ENCODE measurements around the gene SDC3.

SDC3 gene

DNA sequence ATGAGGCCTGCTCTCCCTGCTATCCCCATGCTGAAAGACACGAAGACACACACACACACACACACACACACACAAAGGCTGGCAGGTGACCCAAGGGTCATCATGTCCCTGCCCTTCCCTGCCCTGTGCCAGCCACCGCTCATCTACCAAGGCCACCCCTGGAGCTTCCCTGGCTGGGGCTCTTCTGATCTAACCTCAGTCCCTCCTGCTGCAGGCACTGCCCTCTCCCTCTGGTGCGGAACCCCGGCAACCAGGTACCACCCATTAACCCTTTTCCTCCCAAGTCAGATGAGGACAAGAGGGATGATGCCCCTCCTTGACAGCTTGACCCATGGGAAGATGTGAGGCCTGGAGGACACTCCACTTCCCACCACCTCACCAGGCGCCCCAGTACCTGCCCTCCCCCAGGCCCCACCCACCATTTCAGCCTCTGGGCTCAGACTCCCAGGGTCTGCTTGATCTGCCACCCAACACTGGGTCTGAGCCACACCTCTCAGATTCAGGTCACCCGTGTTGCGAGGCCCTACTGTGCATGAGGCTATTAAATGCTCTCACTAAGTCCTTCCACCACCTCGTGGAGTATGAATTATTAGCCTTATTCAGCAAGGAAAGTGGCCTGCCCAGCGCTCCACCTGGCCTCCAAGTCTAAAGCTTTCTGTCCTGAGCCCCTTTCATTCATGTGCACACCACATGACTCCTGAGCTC lies 2.5 kb downstream of the SDC3 start:
- no peak for DNase-seq
- POLR2A ChIA-PET, result no interaction called here
- peaks cover 0 to 87% (median 41%) of the 10 kb centered on the region in 5 experiments for H3K27me3 ChIP-seq (replicated peaks in 2 of 5; ENCODE audit: control insufficient read depth in 4 of 5, insufficient read depth in 5 of 5, low read length in 4 of 5)
- no peak overlapping the region for H3K27ac ChIP-seq (ENCODE audit: insufficient read depth in 1 of 2, low read depth in 1 of 2, low read length in 2 of 2, poor library complexity in 1 of 2, severe bottlenecking in 2 of 2)
- no peaks in the 10 kb centered on the region for H3K36me3 ChIP-seq (ENCODE audit: control insufficient read depth in 4 of 4, insufficient read depth in 4 of 4, low read length in 3 of 4)
- H3K9me3 ChIP-seq (ENCODE audit: control extremely low read depth in 1 of 5, control insufficient read depth in 4 of 5, insufficient read depth in 2 of 5, low read depth in 1 of 5, low read length in 4 of 5), result no peaks in the 10 kb centered on the region
- WGBS (ENCODE audit: insufficient coverage), result 74% methylated on average over 4 of the region's 9 CpGs
- peaks cover 0 to 9% (median 3%) of the 10 kb centered on the region in 4 experiments for H3K4me1 ChIP-seq (ENCODE audit: control extremely low read depth in 1 of 4, control insufficient read depth in 4 of 4, insufficient read depth in 4 of 4, low read length in 3 of 4)
- H3K4me3 ChIP-seq (ENCODE audit: control insufficient read depth in 1 of 7, extremely low read depth in 1 of 7, insufficient read depth in 4 of 7, low read depth in 2 of 7, low read length in 6 of 7), result no peak overlapping the region
- CTCF ChIA-PET, result interaction anchor here (0.7 to 3.3 kb wide), 8 partner anchors 11 to 185 kb away, joined by 3 to 29 read pairs (median 4); no protein-coding TSS in a partner anchor

DNA sequence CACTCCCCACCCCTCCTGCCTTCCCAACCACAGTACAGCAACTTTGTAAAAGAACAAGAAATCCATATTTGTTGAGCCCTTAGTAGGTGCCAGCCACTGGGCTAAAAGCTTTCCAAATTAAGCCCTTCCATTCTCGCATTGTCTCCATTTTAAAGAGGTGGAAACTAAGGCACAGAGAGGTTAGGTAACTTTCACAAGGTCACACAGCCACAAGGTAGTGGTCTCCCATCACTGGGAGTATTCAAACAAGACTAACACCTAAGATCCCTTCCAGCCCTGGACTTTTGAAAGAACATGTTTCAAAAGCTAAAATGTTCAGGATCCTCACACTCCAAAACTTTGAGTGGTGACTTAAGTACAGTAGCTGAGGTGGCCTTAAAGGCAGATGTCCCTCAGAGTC lies 3.2 kb downstream of the SDC3 start:
- ChIA-PET CTCF (interaction anchor here (0.7 to 3.3 kb wide), 8 partner anchors 10 to 184 kb away, joined by 3 to 29 read pairs (median 4); no protein-coding TSS in a partner anchor), POLR2A (no interaction called here)
- Histone ChIP-seq H3K36me3 (ENCODE audit: control insufficient read depth in 4 of 4, insufficient read depth in 4 of 4, low read length in 3 of 4) (no peaks in the 10 kb centered on the region), H3K27ac (ENCODE audit: insufficient read depth in 1 of 2, low read depth in 1 of 2, low read length in 2 of 2, poor library complexity in 1 of 2, severe bottlenecking in 2 of 2) (no peak overlapping the region), H3K27me3 (replicated peaks in 2 of 5; ENCODE audit: control insufficient read depth in 4 of 5, insufficient read depth in 5 of 5, low read length in 4 of 5) (peaks cover 0 to 85% (median 37%) of the 10 kb centered on the region in 5 experiments), H3K9me3 (ENCODE audit: control extremely low read depth in 1 of 5, control insufficient read depth in 4 of 5, insufficient read depth in 2 of 5, low read depth in 1 of 5, low read length in 4 of 5) (no peaks in the 10 kb centered on the region), H3K4me3 (ENCODE audit: control insufficient read depth in 1 of 7, extremely low read depth in 1 of 7, insufficient read depth in 4 of 7, low read depth in 2 of 7, low read length in 6 of 7) (no peak overlapping the region), H3K4me1 (ENCODE audit: control extremely low read depth in 1 of 4, control insufficient read depth in 4 of 4, insufficient read depth in 4 of 4, low read length in 3 of 4) (peaks cover 0 to 9% (median 3%) of the 10 kb centered on the region in 4 experiments)
- DNase-seq, result no peak
- WGBS (ENCODE audit: insufficient coverage), result 89% methylated on average over 1 of the region's 1 CpG

DNA sequence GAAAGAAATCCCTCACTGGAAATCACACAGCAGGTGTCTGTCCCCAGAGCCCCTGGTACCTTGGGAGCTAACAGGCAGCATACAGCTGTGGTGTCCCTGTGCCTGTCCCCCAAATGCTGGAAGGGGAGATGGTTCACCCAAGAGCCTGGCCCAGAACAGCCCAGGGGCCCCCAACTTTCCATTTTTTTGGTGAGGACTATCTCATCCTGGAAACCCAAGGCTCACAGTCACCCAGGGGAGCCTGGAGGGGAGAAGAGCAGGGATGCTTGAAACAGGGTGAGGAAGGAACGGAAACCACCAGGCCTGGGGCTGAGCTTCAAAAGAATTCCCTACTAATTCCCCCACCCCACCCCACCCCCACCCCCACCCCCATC lies 3.6 kb downstream of the SDC3 start:
- DNase-seq, result no peak
- POLR2A ChIA-PET, result no interaction called here
- no peak overlapping the region for H3K27ac ChIP-seq (ENCODE audit: insufficient read depth in 1 of 2, low read depth in 1 of 2, low read length in 2 of 2, poor library complexity in 1 of 2, severe bottlenecking in 2 of 2)
- peaks cover 0 to 85% (median 39%) of the 10 kb centered on the region in 5 experiments for H3K27me3 ChIP-seq (replicated peaks in 2 of 5; ENCODE audit: control insufficient read depth in 4 of 5, insufficient read depth in 5 of 5, low read length in 4 of 5)
- no CpG with 5 or more reads among the region's 1 CpG for whole genome bisulfite sequencing (ENCODE audit: insufficient coverage)
- no peak overlapping the region for H3K4me3 ChIP-seq (ENCODE audit: control insufficient read depth in 1 of 7, extremely low read depth in 1 of 7, insufficient read depth in 4 of 7, low read depth in 2 of 7, low read length in 6 of 7)
- no peaks in the 10 kb centered on the region for H3K9me3 ChIP-seq (ENCODE audit: control extremely low read depth in 1 of 5, control insufficient read depth in 4 of 5, insufficient read depth in 2 of 5, low read depth in 1 of 5, low read length in 4 of 5)
- CTCF ChIA-PET, result interaction anchor here (1.0 to 3.3 kb wide), 7 partner anchors 8 to 179 kb away, joined by 3 to 29 read pairs (median 4); no protein-coding TSS in a partner anchor
- no peaks in the 10 kb centered on the region for H3K36me3 ChIP-seq (ENCODE audit: control insufficient read depth in 4 of 4, insufficient read depth in 4 of 4, low read length in 3 of 4)
- H3K4me1 ChIP-seq (ENCODE audit: control extremely low read depth in 1 of 4, control insufficient read depth in 4 of 4, insufficient read depth in 4 of 4, low read length in 3 of 4), result peaks cover 0 to 9% (median 3%) of the 10 kb centered on the region in 4 experiments

DNA sequence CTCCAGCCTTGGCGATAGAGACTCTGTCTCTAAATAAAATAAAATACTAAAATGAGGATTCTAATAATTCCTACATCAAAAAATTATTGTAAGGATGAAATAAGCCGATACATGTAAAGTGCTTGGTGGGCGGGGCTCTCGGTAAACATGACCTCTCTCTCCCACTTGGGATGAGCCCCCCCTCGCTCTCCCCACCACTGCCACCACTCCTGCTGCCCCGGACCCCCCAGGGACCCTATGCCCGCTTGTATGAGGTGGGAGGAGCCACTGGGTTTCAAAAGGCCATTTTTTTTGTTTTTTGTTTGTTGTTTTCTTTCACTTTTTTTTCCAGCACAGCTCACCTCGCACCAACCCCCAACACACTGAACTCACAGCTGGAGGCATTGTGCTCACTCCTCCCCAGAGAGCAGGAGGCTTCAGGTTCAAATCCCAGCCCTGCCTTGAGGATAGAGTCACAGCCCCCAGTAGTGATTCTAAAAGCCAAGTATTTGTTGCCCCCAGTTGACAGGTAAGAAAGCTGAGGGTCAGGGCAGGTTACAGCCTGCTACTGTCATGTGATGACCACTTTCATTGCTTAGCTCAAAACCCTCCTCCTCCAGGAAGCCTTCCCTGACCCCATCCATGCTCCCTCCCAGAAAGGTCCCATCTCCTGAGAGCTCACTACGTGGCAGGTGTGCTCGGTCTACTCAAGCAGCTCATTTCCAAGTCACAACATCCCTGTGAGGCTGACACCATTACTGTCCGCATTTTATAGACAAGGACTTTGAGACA lies 4.2 kb downstream of the SDC3 start:
- 71% methylated on average over 3 of the region's 11 CpGs for WGBS (ENCODE audit: insufficient coverage)
- peaks cover 0 to 85% (median 35%) of the 10 kb centered on the region in 5 experiments for H3K27me3 ChIP-seq (replicated peaks in 2 of 5; ENCODE audit: control insufficient read depth in 4 of 5, insufficient read depth in 5 of 5, low read length in 4 of 5)
- no peaks in the 10 kb centered on the region for H3K9me3 ChIP-seq (ENCODE audit: control extremely low read depth in 1 of 5, control insufficient read depth in 4 of 5, insufficient read depth in 2 of 5, low read depth in 1 of 5, low read length in 4 of 5)
- H3K4me1 ChIP-seq (ENCODE audit: control extremely low read depth in 1 of 4, control insufficient read depth in 4 of 4, insufficient read depth in 4 of 4, low read length in 3 of 4), result peaks cover 0 to 9% (median 3%) of the 10 kb centered on the region in 4 experiments
- no peaks in the 10 kb centered on the region for H3K36me3 ChIP-seq (ENCODE audit: control insufficient read depth in 4 of 4, insufficient read depth in 4 of 4, low read length in 3 of 4)
- DNase-seq, result no peak
- ChIA-PET CTCF (interaction anchor here (1.0 to 3.3 kb wide), 7 partner anchors 9 to 179 kb away, joined by 3 to 29 read pairs (median 3); no protein-coding TSS in a partner anchor), POLR2A (no interaction called here)
- no peak overlapping the region for H3K27ac ChIP-seq (ENCODE audit: insufficient read depth in 1 of 2, low read depth in 1 of 2, low read length in 2 of 2, poor library complexity in 1 of 2, severe bottlenecking in 2 of 2)
- H3K4me3 ChIP-seq (ENCODE audit: control insufficient read depth in 1 of 7, extremely low read depth in 1 of 7, insufficient read depth in 4 of 7, low read depth in 2 of 7, low read length in 6 of 7), result no peak overlapping the region

DNA sequence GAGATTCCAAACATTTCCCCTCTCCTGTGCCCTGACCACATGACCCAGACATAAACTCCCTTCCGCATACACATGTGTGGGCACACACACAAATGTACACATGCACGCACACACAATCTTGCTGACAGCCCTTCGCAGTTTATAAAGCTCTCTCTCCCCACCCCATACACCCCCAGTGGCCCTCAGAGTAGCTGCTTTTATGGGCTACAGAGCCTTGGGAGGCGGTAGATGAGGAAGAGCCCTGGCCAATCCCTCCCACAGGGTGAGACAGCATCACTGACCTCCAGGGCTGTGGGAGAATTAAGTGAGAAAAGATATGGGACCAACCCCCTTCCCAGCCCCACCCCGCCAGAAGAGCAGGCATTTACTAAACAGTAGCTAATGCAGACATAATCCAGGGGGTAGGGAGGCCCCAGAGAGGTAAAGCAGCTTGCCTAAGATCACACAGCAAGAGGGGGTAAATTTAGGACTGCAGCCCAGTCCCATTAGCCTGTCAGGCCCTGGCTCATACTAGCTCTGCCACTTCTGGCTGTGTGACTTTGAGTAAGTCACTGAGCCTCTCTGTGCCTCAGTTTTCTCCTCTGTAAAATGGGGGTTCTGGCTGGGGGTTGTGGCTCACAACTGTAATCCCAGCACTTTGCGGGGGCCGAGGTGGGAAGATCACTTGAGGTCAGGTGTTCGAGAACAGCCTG lies 5.1 kb downstream of the SDC3 start:
- CTCF ChIA-PET, result interaction anchor here (0.9 to 3.0 kb wide), 5 partner anchors 8 to 178 kb away, joined by 3 to 11 read pairs (median 3); no protein-coding TSS in a partner anchor
- no peak overlapping the region for H3K27ac ChIP-seq (ENCODE audit: insufficient read depth in 1 of 2, low read depth in 1 of 2, low read length in 2 of 2, poor library complexity in 1 of 2, severe bottlenecking in 2 of 2)
- WGBS (ENCODE audit: insufficient coverage), result 81% methylated on average over 4 of the region's 8 CpGs

DNA sequence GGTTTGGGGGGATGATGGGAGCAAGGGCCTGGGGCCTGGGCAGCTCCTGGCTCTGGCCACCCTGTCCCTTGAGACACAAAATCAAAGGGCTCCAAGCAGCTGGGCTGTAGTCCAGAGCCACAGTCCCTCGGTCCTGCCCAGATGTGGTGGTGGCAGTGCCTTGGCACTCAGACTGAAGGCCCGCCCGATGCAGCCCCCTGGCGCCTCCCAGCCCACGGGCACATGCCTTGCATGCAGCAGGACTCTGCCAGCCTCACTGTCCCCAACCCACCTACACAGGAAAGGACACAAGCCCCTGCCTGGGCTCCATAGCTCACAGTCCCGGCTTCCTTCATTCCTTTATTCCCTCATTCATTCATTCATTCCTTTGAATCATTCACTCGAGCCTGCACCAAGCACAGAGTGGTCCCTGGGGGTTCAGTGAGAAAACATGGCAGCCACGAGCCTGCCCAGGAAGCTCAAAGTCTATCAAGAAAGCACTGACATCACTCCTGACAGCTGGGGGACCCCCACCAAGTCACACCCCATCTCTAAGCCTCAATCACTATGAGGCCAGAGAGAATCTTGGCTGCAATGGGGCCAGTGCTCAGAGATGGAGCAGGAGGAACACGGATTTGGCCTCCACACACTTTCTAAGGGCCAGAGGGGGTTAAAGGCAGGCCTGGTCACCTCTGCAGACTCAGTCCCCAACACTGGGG lies 5.8 kb downstream of the SDC3 start:
- CTCF ChIA-PET, result interaction anchor here (0.9 to 3.0 kb wide), 2 partner anchors 9 to 101 kb away, joined by 3 to 11 read pairs; no protein-coding TSS in a partner anchor
- no peak for DNase-seq
- H3K4me3 ChIP-seq (ENCODE audit: control insufficient read depth in 1 of 7, extremely low read depth in 1 of 7, insufficient read depth in 4 of 7, low read depth in 2 of 7, low read length in 6 of 7), result no peak overlapping the region
- POLR2A ChIA-PET, result no interaction called here
- no peaks in the 10 kb centered on the region for H3K36me3 ChIP-seq (ENCODE audit: control insufficient read depth in 4 of 4, insufficient read depth in 4 of 4, low read length in 3 of 4)
- 76% methylated on average over 9 of the region's 9 CpGs for WGBS (ENCODE audit: insufficient coverage)
- peaks cover 0 to 2% (median 0%) of the 10 kb centered on the region in 4 experiments for H3K4me1 ChIP-seq (ENCODE audit: control extremely low read depth in 1 of 4, control insufficient read depth in 4 of 4, insufficient read depth in 4 of 4, low read length in 3 of 4)
- H3K9me3 ChIP-seq (ENCODE audit: control extremely low read depth in 1 of 5, control insufficient read depth in 4 of 5, insufficient read depth in 2 of 5, low read depth in 1 of 5, low read length in 4 of 5), result no peaks in the 10 kb centered on the region
- peaks cover 0 to 86% (median 34%) of the 10 kb centered on the region in 5 experiments for H3K27me3 ChIP-seq (replicated peaks in 2 of 5; ENCODE audit: control insufficient read depth in 4 of 5, insufficient read depth in 5 of 5, low read length in 4 of 5)
- H3K27ac ChIP-seq (ENCODE audit: insufficient read depth in 1 of 2, low read depth in 1 of 2, low read length in 2 of 2, poor library complexity in 1 of 2, severe bottlenecking in 2 of 2), result no peak overlapping the region

More for the DNA sequence above, 5.1 kb downstream of the SDC3 start:
- H3K27me3 ChIP-seq (replicated peaks in 2 of 5; ENCODE audit: control insufficient read depth in 4 of 5, insufficient read depth in 5 of 5, low read length in 4 of 5), result peaks cover 0 to 82% (median 30%) of the 10 kb centered on the region in 5 experiments
- no peak overlapping the region for H3K4me3 ChIP-seq (ENCODE audit: control insufficient read depth in 1 of 7, extremely low read depth in 1 of 7, insufficient read depth in 4 of 7, low read depth in 2 of 7, low read length in 6 of 7)
- H3K36me3 ChIP-seq (ENCODE audit: control insufficient read depth in 4 of 4, insufficient read depth in 4 of 4, low read length in 3 of 4), result no peaks in the 10 kb centered on the region
- H3K4me1 ChIP-seq (ENCODE audit: control extremely low read depth in 1 of 4, control insufficient read depth in 4 of 4, insufficient read depth in 4 of 4, low read length in 3 of 4), result peaks cover 0 to 5% (median under 1%) of the 10 kb centered on the region in 4 experiments
- peak in 1 of 3 donors; percentile 40 for DNase-seq
- no peaks in the 10 kb centered on the region for H3K9me3 ChIP-seq (ENCODE audit: control extremely low read depth in 1 of 5, control insufficient read depth in 4 of 5, insufficient read depth in 2 of 5, low read depth in 1 of 5, low read length in 4 of 5)
- POLR2A ChIA-PET, result no interaction called here

Measured in common myeloid progenitor, CD34-positive (primary cell).